AG04449 (cell line): ENCODE results near the gene F9.
A peak's percentile ranks its signal among the peaks of the same experiment; 100 is the strongest.

Source experiments
- CTCF ChIA-PET: fragments of 350-600 bp; formaldehyde crosslinking; extraction: SDS; loops from one replicate; lab custom pipeline; 2021; ENCODE audit warnings: antibody characterized with exemption; lab: Yijun Ruan, JAX
- POLR2A ChIA-PET: fragments of 400-600, 350-600 bp; formaldehyde crosslinking; extraction: SDS; loops from one replicate; lab custom pipeline; 2020; ENCODE audit warnings: antibody characterized with exemption, inconsistent platforms; lab: Yijun Ruan, JAX
- DNase-seq: peaks from one replicate; pipeline ENCODE4 v3.0.0-alpha.2; 2010; ENCODE audit warnings: low read depth, low spot score
- H3K4me3 ChIP-seq: 2 replicates; pipeline ENCODE4 v1.5.1; 2011; ENCODE audit warnings: low read depth, mild to moderate bottlenecking, control low read depth, low read length
- TF ChIP-seq, protein P1 (sequence below): IDR thresholded peaks from one replicate; pipeline ENCODE4 v1.5.1; 2011; ENCODE audit warnings: mild to moderate bottlenecking, moderate library complexity, low read length, control low read depth, inconsistent platforms; ENCODE audit not compliant: insufficient read depth; ENCODE audit errors: missing control alignments

The F9 gene

DNA sequence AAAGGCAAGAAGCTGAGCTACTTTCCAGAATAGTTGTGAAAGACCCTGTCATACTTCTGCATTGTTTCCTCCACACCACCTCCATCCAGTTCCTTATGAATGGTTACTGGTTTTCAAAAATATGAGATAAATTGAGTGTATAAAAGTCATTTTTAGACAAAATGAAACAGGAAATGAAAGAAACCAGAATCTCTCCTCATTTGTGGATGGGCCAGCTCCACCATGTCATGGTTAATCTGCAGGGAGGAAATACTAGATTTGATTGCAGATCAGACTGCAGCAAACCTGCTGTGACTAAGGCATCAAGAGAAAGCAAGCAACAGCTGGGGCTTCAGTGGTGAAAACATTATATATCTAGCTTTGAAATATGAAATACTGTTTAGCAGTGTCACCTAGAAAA is 23.8 kb downstream of the F9 start:
- no peak for DNase-seq
- no peak overlapping the region for H3K4me3 ChIP-seq
- ChIA-PET POLR2A (no interaction called here), CTCF (no interaction called here)
- TF ChIP-seq, protein P1, sequence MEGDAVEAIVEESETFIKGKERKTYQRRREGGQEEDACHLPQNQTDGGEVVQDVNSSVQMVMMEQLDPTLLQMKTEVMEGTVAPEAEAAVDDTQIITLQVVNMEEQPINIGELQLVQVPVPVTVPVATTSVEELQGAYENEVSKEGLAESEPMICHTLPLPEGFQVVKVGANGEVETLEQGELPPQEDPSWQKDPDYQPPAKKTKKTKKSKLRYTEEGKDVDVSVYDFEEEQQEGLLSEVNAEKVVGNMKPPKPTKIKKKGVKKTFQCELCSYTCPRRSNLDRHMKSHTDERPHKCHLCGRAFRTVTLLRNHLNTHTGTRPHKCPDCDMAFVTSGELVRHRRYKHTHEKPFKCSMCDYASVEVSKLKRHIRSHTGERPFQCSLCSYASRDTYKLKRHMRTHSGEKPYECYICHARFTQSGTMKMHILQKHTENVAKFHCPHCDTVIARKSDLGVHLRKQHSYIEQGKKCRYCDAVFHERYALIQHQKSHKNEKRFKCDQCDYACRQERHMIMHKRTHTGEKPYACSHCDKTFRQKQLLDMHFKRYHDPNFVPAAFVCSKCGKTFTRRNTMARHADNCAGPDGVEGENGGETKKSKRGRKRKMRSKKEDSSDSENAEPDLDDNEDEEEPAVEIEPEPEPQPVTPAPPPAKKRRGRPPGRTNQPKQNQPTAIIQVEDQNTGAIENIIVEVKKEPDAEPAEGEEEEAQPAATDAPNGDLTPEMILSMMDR, result no peak

DNA sequence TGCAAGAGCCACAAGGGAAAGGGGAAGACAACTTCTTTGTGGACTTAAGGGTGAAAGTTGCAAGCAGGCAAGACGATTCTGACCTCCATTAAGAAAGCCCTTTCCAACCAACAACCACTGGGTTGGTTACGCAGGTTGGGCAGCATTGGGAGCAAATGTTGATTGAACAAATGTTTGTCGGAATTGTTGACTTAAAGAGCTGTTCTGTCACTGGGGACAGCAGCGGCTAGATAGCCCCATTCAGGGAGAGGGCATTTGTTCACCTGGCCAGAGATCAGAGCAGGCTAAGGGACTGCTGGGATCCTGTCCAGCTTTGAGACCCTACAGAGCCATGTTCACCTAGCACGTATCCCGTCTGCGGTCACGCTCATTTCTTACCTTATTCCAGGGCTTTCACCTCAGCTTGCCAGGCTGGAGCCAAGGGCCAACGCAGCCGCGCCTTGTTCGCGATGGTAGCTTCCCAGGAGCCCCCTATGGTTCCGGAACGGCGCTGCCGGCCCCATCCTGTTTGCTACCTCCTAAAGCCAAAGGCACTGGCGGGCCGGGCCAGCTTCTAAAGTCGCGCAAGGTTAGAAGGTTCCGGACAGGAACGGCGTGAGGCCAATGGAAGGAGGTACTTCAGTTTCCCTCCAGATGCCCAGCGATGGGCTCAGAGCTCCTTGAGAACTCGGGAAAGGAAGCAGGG is 24.6 kb downstream of the F9 start:
- ChIA-PET CTCF (no interaction called here), POLR2A (no interaction called here)
- DNase-seq, result no peak
- H3K4me3 ChIP-seq, result no peak overlapping the region
- TF ChIP-seq, protein P1, result no peak

DNA sequence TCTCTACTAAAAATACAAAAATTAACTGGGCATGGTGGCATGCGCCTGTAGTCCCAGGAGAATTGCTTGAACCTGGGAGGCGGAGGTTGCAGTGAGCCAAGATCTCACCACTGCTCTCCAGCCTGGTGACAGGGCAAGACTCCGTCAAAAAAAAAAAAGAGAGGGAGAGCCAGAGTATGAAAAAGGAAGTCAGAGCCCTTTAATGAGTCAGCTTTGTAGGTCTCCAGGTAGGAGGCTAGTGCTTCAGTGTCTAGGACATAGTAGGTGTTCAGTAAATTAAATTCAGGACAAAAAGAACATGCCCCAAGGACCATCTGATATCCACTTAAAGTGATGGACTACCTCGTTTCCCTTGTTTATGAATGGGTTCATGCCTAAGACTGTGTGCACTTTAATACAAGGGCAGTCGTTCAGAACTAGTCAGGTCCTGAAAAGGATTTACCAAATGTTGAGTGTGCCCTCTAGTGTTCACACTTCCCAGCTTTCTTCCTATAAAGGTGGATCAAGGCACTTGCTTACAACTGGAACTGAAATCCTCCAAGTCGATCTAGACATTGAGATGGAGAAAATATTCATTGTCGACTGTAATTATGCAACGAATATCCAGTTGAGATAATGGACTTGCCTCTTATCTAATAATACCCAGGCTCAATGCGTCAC is 29.0 kb downstream of the F9 start:
- TF ChIP-seq, protein P1, result peak; percentile 24
- DNase-seq, result no peak
- ChIA-PET POLR2A (no interaction called here), CTCF (interaction anchor here (1.5 kb wide), 1 partner anchor 10 kb away, joined by 4 read pairs; no protein-coding TSS in a partner anchor)
- no peak overlapping the region for H3K4me3 ChIP-seq

DNA sequence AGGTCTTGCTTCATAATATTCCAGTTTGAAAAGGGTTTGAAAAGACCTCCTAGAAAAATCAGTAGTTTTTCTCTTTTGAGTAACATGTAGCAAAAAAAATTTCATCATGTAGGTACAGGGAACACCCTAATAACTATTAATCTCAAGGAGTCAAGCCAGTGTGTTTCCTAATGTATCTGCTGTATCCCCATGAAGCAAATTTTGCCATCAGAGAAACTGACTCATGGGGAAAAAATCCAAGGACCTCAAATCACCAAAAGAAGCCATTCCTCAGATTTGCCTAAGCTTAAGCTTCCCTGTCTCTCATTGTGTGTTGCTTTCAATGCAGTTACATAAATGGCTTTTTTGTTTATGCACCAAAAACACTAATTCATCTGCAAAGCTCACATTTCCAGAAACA is 29.7 kb downstream of the F9 start:
- no peak overlapping the region for H3K4me3 ChIP-seq
- ChIA-PET CTCF (interaction anchor here (1.5 kb wide), 1 partner anchor 10 kb away, joined by 4 read pairs; no protein-coding TSS in a partner anchor), POLR2A (no interaction called here)
- DNase-seq, result no peak
- TF ChIP-seq, protein P1, result no peak

DNA sequence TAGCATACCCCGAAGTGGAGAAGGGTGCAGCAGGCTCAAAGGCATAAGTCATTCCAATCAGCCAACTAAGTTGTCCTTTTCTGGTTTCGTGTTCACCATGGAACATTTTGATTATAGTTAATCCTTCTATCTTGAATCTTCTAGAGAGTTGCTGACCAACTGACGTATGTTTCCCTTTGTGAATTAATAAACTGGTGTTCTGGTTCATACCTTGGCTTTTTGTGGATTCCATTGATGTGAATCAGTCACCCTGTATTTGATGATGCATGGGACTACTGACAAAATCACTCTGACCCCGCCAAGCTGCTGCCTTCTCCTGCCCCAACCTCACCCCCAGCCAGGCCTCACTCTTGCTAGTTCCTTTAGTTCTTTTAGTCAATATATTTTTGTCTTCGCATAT is 32.7 kb downstream of the F9 start:
- CTCF ChIA-PET, result no interaction called here
- POLR2A ChIA-PET, result no interaction called here
- H3K4me3 ChIP-seq, result no peak overlapping the region
- TF ChIP-seq, protein P1, result no peak
- DNase-seq, result no peak

DNA sequence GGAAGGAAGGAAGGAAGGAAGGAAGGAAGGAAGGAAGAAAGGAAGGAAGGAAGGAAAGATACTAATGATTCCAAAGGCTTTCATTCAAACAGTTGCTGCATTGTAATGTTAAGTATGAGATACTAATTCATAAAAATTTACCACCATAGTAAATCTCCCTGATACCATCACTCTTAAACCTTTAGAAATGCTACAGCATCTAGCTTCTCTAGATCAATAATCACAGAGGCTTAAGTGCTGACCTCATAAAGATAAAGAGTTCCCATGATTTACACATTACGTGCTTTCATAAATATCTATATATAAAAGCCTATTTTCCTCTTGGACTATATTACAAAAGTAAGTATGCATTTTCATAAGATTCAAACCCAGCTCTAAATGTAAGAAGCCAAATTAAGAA is 36.4 kb downstream of the F9 start:
- no peak for DNase-seq
- TF ChIP-seq, protein P1, result no peak
- ChIA-PET CTCF (no interaction called here), POLR2A (no interaction called here)
- no peak overlapping the region for H3K4me3 ChIP-seq
